Prostate gland (tissue), 2 donors: ENCODE data around the gene PPP4R2.
"Not testable (repeated sequence)": the region's sequence is repeated elsewhere in the genome, so short reads cannot be mapped to it uniquely, and the experiment has no call there.

ENCODE experiments used
- CTCF ChIP-seq, 4 experiments: fragments of 200-600 bp in 2 of 4; fragments of 450-650 bp in 2 of 4; sonication (generic) in 2 of 4; IDR thresholded peaks; 1 replicate in 3 of 4; 2 replicates in 1 of 4; pipeline ENCODE4 v1.5.1; 2016 to 2019; ENCODE audit warnings: antibody characterized with exemption in 4 of 4, mild to moderate bottlenecking in 2 of 4, moderate library complexity in 2 of 4
- POLR2A ChIP-seq: fragments of 450-650 bp; IDR thresholded peaks from one replicate; pipeline ENCODE4 v1.6.1; 2016; ENCODE audit warnings: antibody characterized with exemption, mild to moderate bottlenecking
- POLR2AphosphoS5 ChIP-seq: sonication (generic); formaldehyde crosslinking; IDR thresholded peaks from one replicate; pipeline ENCODE4 v1.6.1; 2017; ENCODE audit warnings: antibody characterized with exemption

GRCh38 chr3:73066243-73066642 is 69.6 kb downstream of the PPP4R2 start:
- not testable (repeated sequence) for TF ChIP-seq POLR2A; CTCF (IDR thresholded peaks at IDR 0.05); POLR2AphosphoS5
